GM12878 (cell line): ENCODE data around the gene GK. TPM values are rescaled to one million over a fixed set of nuclear protein-coding genes. Genes with fewer than 3 reads are reported as not detected.

Experiments used
- ATAC-seq: fragments of 200-7000 bp; cut with Tn5 transposase; 3 replicates; pipeline ENCODE4 v1.9.1; 2020; ENCODE audit warnings: mild to moderate bottlenecking, moderate library complexity
- BruUV-seq: library from RNA; stranded (reverse); fragments of 400-500 nt; replicated peaks from 2 replicates; lab custom pipeline; 2021; lab: Mats Ljungman, UMichigan
- CTCF ChIA-PET: fragments of 300-600 bp; sonication (Branson Sonifier 250); formaldehyde crosslinking; extraction: SDS; loops from one replicate; lab custom pipeline; 2021; ENCODE audit warnings: inconsistent platforms; lab: Yijun Ruan, JAX
- POLR2A ChIA-PET: fragments of 350-600 bp; formaldehyde crosslinking; extraction: SDS; loops from one replicate; lab custom pipeline; 2021; ENCODE audit warnings: inconsistent platforms; lab: Charles Lee
- RAD21 ChIA-PET: fragments of 300-600 bp; sonication (Branson Sonifier 250); formaldehyde crosslinking; loops from one replicate; lab custom pipeline; 2023; ENCODE audit warnings: antibody characterized with exemption; ENCODE audit not compliant: unreplicated experiment; lab: Charles Lee
- SMC1A ChIA-PET: fragments of 300-600 bp; sonication (Branson Sonifier 250); formaldehyde crosslinking; loops from one replicate; lab custom pipeline; 2023; ENCODE audit not compliant: unreplicated experiment, uncharacterized antibody; lab: Charles Lee
- DNase-seq: peaks from one replicate; pipeline ENCODE4 v3.0.0-alpha.2; 2011; ENCODE audit warnings: low read depth, low spot score
- FAIRE-seq: peaks from 3 replicates; lab custom pipeline; 2011; peaks lifted over from hg19 to GRCh38; lab: Jason Lieb, UNC
- H2AFZ ChIP-seq: 2 replicates; pipeline ENCODE4 v1.6.0; 2011; ENCODE audit warnings: low read depth, low read length, control low read depth; ENCODE audit not compliant: control insufficient read depth
- H3K27ac ChIP-seq: 2 replicates; pipeline ENCODE4 v1.5.1; 2011; ENCODE audit warnings: control low read depth; ENCODE audit not compliant: control insufficient read depth, insufficient read depth
- H3K27me3 ChIP-seq, 2 experiments: replicated peaks in 1 of 2; 2 replicates each; pipeline versions ENCODE4 v1.6.0 to v1.6.1; 2011; ENCODE audit warnings: low read length in 1 of 2; ENCODE audit not compliant: control insufficient read depth in 2 of 2, insufficient read depth in 2 of 2
- H3K36me3 ChIP-seq, 2 experiments: 2 replicates each; pipeline ENCODE4 v1.5.1; 2011; ENCODE audit warnings: low read length in 1 of 2; ENCODE audit not compliant: control insufficient read depth in 2 of 2, insufficient read depth in 2 of 2
- H3K4me1 ChIP-seq: 2 replicates; pipeline ENCODE4 v1.6.1; 2011; ENCODE audit warnings: mild to moderate bottlenecking, low read length, moderate library complexity, mixed read lengths; ENCODE audit not compliant: control insufficient read depth, insufficient read depth
- H3K4me2 ChIP-seq: 2 replicates; pipeline ENCODE4 v1.6.0; 2011; ENCODE audit warnings: control low read depth; ENCODE audit not compliant: control insufficient read depth, insufficient read depth
- H3K4me3 ChIP-seq: fragments of 200-600 bp; sonication (generic); 2 replicates; pipeline ENCODE4 v1.5.1; 2016
- H3K79me2 ChIP-seq: 2 replicates; pipeline ENCODE4 v1.6.0; 2011; ENCODE audit warnings: low read length; ENCODE audit not compliant: control insufficient read depth, insufficient read depth
- H3K9ac ChIP-seq: 2 replicates; pipeline ENCODE4 v1.8.0; 2011; ENCODE audit warnings: low read length, control low read depth, mixed read lengths; ENCODE audit not compliant: control insufficient read depth, insufficient read depth
- H3K9me3 ChIP-seq: replicated peaks from 3 replicates; pipeline ENCODE4 v1.5.1; 2011; ENCODE audit warnings: mild to moderate bottlenecking, low read length; ENCODE audit not compliant: control insufficient read depth, insufficient read depth
- H4K20me1 ChIP-seq: 2 replicates; pipeline ENCODE4 v1.6.0; 2011; ENCODE audit not compliant: control insufficient read depth, insufficient read depth
- BCL3 ChIP-seq: IDR thresholded peaks from 2 replicates; pipeline ENCODE4 v1.6.1; 2011; ENCODE audit warnings: borderline replicate concordance, low read depth, mild to moderate bottlenecking, moderate library complexity, low read length; ENCODE audit not compliant: insufficient read depth, poor library complexity, severe bottlenecking
- CBX5 ChIP-seq: sonication (generic); IDR thresholded peaks from 2 replicates; pipeline ENCODE4 v1.6.1; 2016; ENCODE audit warnings: low read depth, moderate library complexity, mild to moderate bottlenecking, inconsistent platforms
- CEBPB ChIP-seq, 2 experiments: fragments of 150-350 bp in 1 of 2; IDR thresholded peaks; 2 replicates each; pipeline ENCODE4 v1.6.1; 2012 to 2014; ENCODE audit warnings: low read depth in 2 of 2, low read length in 2 of 2, borderline replicate concordance in 1 of 2, inconsistent platforms in 1 of 2
- CHD4 ChIP-seq: fragments of 200-600 bp; sonication (generic); IDR thresholded peaks from 2 replicates; pipeline ENCODE4 v1.6.1; 2016; ENCODE audit warnings: mild to moderate bottlenecking
- CTCF ChIP-seq, 3 experiments: IDR thresholded peaks in 2 of 3; conservative IDR thresholded peaks in 1 of 3; 2 replicates each; pipeline ENCODE4 v1.5.1; 2011; ENCODE audit warnings: low read depth in 3 of 3, low read length in 3 of 3, mild to moderate bottlenecking in 3 of 3, control low read depth in 2 of 3, moderate library complexity in 2 of 3, inconsistent platforms in 1 of 3, mixed read lengths in 1 of 3; ENCODE audit not compliant: control insufficient read depth in 2 of 3, insufficient read depth in 1 of 3; ENCODE audit errors: extremely low read depth in 1 of 3
- E4F1 ChIP-seq: fragments of 450-650 bp; IDR thresholded peaks from 2 replicates; pipeline ENCODE4 v1.6.1; 2018; ENCODE audit warnings: borderline replicate concordance, mild to moderate bottlenecking; ENCODE audit not compliant: partially characterized antibody
- EP300 ChIP-seq, 2 experiments: fragments of 150-350 bp in 1 of 2; IDR thresholded peaks; 2 replicates each; pipeline ENCODE4 v1.6.1; 2011 to 2012; ENCODE audit warnings: low read depth in 2 of 2, low read length in 2 of 2, borderline replicate concordance in 1 of 2, improper control_type of control experiment in 1 of 2, inconsistent platforms in 1 of 2; ENCODE audit not compliant: control insufficient read depth in 1 of 2
- IRF3 ChIP-seq: fragments of 450-650 bp; IDR thresholded peaks from 2 replicates; pipeline ENCODE4 v1.6.1; 2014; ENCODE audit warnings: mild to moderate bottlenecking
- IRF4 ChIP-seq: IDR thresholded peaks from 2 replicates; pipeline ENCODE4 v1.6.1; 2011; ENCODE audit warnings: low read depth, low read length
- KDM1A ChIP-seq: fragments of 200-600 bp; sonication (generic); IDR thresholded peaks from 2 replicates; pipeline ENCODE4 v1.6.1; 2016; ENCODE audit warnings: borderline replicate concordance
- MTA3 ChIP-seq: IDR thresholded peaks from 2 replicates; pipeline ENCODE4 v1.6.1; 2012; ENCODE audit warnings: low read length, inconsistent platforms, borderline replicate concordance
- NBN ChIP-seq: fragments of 450-650 bp; IDR thresholded peaks from 2 replicates; pipeline ENCODE4 v1.6.1; 2016
- NFIC ChIP-seq: IDR thresholded peaks from 2 replicates; pipeline ENCODE4 v1.6.1; 2012; ENCODE audit warnings: low read depth, mild to moderate bottlenecking, inconsistent platforms, low read length, moderate library complexity
- NRF1 ChIP-seq: conservative IDR thresholded peaks from 2 replicates; pipeline ENCODE4 v1.6.1; 2011; ENCODE audit warnings: mild to moderate bottlenecking, low read depth, low read length, improper control_type of control experiment
- RFX5 ChIP-seq: IDR thresholded peaks from 2 replicates; pipeline ENCODE4 v1.6.1; 2011; ENCODE audit warnings: low read depth, low read length, improper control_type of control experiment
- TCF12 ChIP-seq: IDR thresholded peaks from 2 replicates; pipeline ENCODE4 v1.6.1; 2011; ENCODE audit warnings: low read depth, mild to moderate bottlenecking, low read length
- WGBS: methylation state at CpG from one replicate; pipeline ENCODE4 v1.1.6; 2016; ENCODE audit warnings: low lambda C conversion rate; ENCODE audit not compliant: insufficient replicate concordance, insufficient coverage; ENCODE audit errors: missing lambda C conversion rate; 5-methylcytosine and 5-hydroxymethylcytosine counted together
- in situ Hi-C: fragments of 300-500 bp; cut with MboI; formaldehyde crosslinking; loops from 9 replicates; pipeline ENCODE4 v1.14.3; 2018; ENCODE audit warnings: mixed read lengths
- intact Hi-C: fragments of 100-400 bp; cut with micrococcal nuclease; formaldehyde crosslinking; loops from one replicate; pipeline ENCODE4 v1.14.2; 2022; ENCODE audit not compliant: unreplicated experiment
- polyA plus RNA-seq, 11 experiments: library from polyadenylated mRNA; depleted of rRNA in 4 of 11; unstranded in 6 of 11; stranded (reverse) in 5 of 11; fragments of >200 nt; fragmentation: Nextera tagmentation in 4 of 11; fragmentation: Illumina TruSeq in 1 of 11; extraction: Ambion mirVana in 4 of 11; extraction: Trizol in 1 of 11; gene quantifications; 1 replicate in 1 of 11; 2 replicates in 10 of 11; pipeline versions ENCODE4 v1.2.1 to v1.2.3, GENCODE V29; 2011 to 2016; ENCODE audit warnings: inconsistent platforms in 2 of 11, missing spikeins in 2 of 11, low read depth in 1 of 11
- total RNA-seq, 4 experiments: library from RNA; depleted of rRNA in 3 of 4; stranded (reverse); fragments of >200 nt in 3 of 4; fragmentation: Illumina TruSeq in 1 of 4; extraction: Trizol in 1 of 4; gene quantifications; 2 replicates each; pipeline versions ENCODE4 v1.2.1 to v1.2.3, GENCODE V29; 2013 to 2021

GK gene
- total and polyA plus RNA-seq, 10 of the 15 experiments (the other 5 are each of a cell fraction or from before 2014, with no cell fraction given) = 6.3 to 22.3 (median 11.1) TPM

- Histone ChIP-seq H3K27me3 (no peaks in the 10 kb centered on the region), H4K20me1 (no peaks in the 10 kb centered on the region), H3K4me1 (peaks cover 13% of the 10 kb centered on the region), H3K4me3 (no peak overlapping the region), H3K9ac (no peak overlapping the region), H3K27ac (no peak overlapping the region), H3K9me3 (no peaks in the 10 kb centered on the region; the same call in 1 of the 3 replicates), H3K36me3 (peaks cover 0 to 2% of the 10 kb centered on the region in 2 experiments; a peak in 2 of 4 replicates), H2AFZ (no peak overlapping the region), H3K4me2 (no peak overlapping the region), H3K79me2 (no peaks in the 10 kb centered on the region)
- no peak for DNase-seq
- WGBS = 27% methylated on average over 1 of the region's 1 CpG
- no TSS peak for BruUV-seq
- peak; percentile 46 for ATAC-seq
- in situ Hi-C loops (loop anchor here (5.0 kb wide), 1 partner anchor 140 kb away; no protein-coding TSS in a partner anchor), intact Hi-C loops (loop anchor here (2.0 to 5.0 kb wide), 4 partner anchors 75 to 143 kb away; partner anchors contain the start of gene TASL)
- SMC1A ChIA-PET = interaction anchor here (1.0 kb wide), 1 partner anchor 78 kb away, joined by 3 read pairs; no protein-coding TSS in a partner anchor
- no peak for FAIRE-seq
- RAD21 ChIA-PET = interaction anchor here (0.7 kb wide), 1 partner anchor 613 kb away, joined by 4 read pairs; no protein-coding TSS in a partner anchor
- CTCF ChIA-PET = interaction anchor here (0.6 to 1.5 kb wide), 4 partner anchors 23 to 142 kb away, joined by 3 to 4 read pairs (median 4); no protein-coding TSS in a partner anchor
- POLR2A ChIA-PET = interaction anchor here (0.6 kb wide), 1 partner anchor 1288 kb away, joined by 3 read pairs; no protein-coding TSS in a partner anchor
- TF ChIP-seq NFIC (peak; percentile 16; the same call in 1 of the 2 replicates), E4F1 (no peak), MTA3 (no peak), CTCF (IDR thresholded peaks at IDR 0.05 in 2 of 3, conservative IDR thresholded peaks at IDR 0.05 in 1 of 3; ENCODE audit: control insufficient read depth in 2 of 3, extremely low read depth in 1 of 3, insufficient read depth in 1 of 3, low read depth in 3 of 3, low read length in 3 of 3) (no peak), NBN (0 out of 2 replicates have a peak, but pooled peaks have one; percentile 16), RFX5 (no peak), NRF1 (no peak), BCL3 (no peak), IRF4 (no peak), CHD4 (no peak), KDM1A (no peak), TCF12 (no peak), CBX5 (peak; percentile 70; the same call in 1 of the 2 replicates), EP300 (IDR thresholded peaks at IDR 0.05; ENCODE audit: borderline replicate concordance in 1 of 2, control insufficient read depth in 1 of 2, low read depth in 2 of 2, low read length in 2 of 2) (0 out of 4 replicates have a peak, but pooled peaks of 1 of the 2 experiments have one; percentile 55), CEBPB (IDR thresholded peaks at IDR 0.05; ENCODE audit: borderline replicate concordance in 1 of 2, low read depth in 2 of 2, low read length in 2 of 2) (no peak), IRF3 (no peak)
Observed at GRCh38 chrX:30712214-30712613, 59.0 kb downstream of the GK start.
